ENCODE data around the gene DGKB.

DGKB gene

GRCh38 chr7:14432924-14433323 lies 469.6 kb downstream of the DGKB start:
- DNase-seq, result no peak

GRCh38 chr7:14430926-14431325 lies 471.6 kb downstream of the DGKB start:
- no peak for DNase-seq

GRCh38 chr7:14425559-14425958 lies 477.0 kb downstream of the DGKB start:
- no peak for DNase-seq

GRCh38 chr7:14424675-14425074 lies 477.9 kb downstream of the DGKB start:
- no peak for DNase-seq

GRCh38 chr7:14420768-14421167 lies 481.8 kb downstream of the DGKB start:
- DNase-seq, result no peak

GRCh38 chr7:14419531-14419930 lies 483.0 kb downstream of the DGKB start:
- DNase-seq, result no peak

GRCh38 chr7:14418633-14419032 lies 483.9 kb downstream of the DGKB start:
- no peak for DNase-seq

- no peak for DNase-seq
Observed at GRCh38 chr7:14414274-14414986, 488.1 kb downstream of the DGKB start.

GRCh38 chr7:14407246-14408015 lies 495.1 kb downstream of the DGKB start:
- DNase-seq, result no peak

- no peak for DNase-seq
Observed at GRCh38 chr7:14403587-14403986, 499.0 kb downstream of the DGKB start.

GRCh38 chr7:14400271-14400670 lies 502.3 kb downstream of the DGKB start:
- DNase-seq, result no peak

- DNase-seq, result no peak
Observed at GRCh38 chr7:14398526-14398925, 504.0 kb downstream of the DGKB start.

- no peak for DNase-seq
Observed at GRCh38 chr7:14395860-14396259, 506.7 kb downstream of the DGKB start.

- DNase-seq, result no peak
Observed at GRCh38 chr7:14394786-14395185, 507.8 kb downstream of the DGKB start.

- DNase-seq, result no peak
Observed at GRCh38 chr7:14389595-14389994, 513.0 kb downstream of the DGKB start.

GRCh38 chr7:14389181-14389591 lies 513.4 kb downstream of the DGKB start:
- DNase-seq, result no peak

- DNase-seq, result no peak
Observed at GRCh38 chr7:14385074-14385473, 517.5 kb downstream of the DGKB start.

GRCh38 chr7:14381936-14382335 lies 520.6 kb downstream of the DGKB start:
- DNase-seq, result no peak

- no peak for DNase-seq
Observed at GRCh38 chr7:14381306-14381705, 521.2 kb downstream of the DGKB start.

- no peak for DNase-seq
Observed at GRCh38 chr7:14380881-14381280, 521.7 kb downstream of the DGKB start.

- no peak for DNase-seq
Observed at GRCh38 chr7:14377646-14378266, 524.8 kb downstream of the DGKB start.

- no peak for DNase-seq
Observed at GRCh38 chr7:14376711-14377110, 525.8 kb downstream of the DGKB start.

- no peak for DNase-seq
Observed at GRCh38 chr7:14375998-14376397, 526.6 kb downstream of the DGKB start.

GRCh38 chr7:14374336-14374735 lies 528.2 kb downstream of the DGKB start:
- no peak for DNase-seq

Data from femur (tissue), 1 donor.